Measurements from ENCODE around the gene PKD2L2. TPM values are rescaled to one million over a fixed set of nuclear protein-coding genes. Genes with fewer than 3 reads are reported as not detected.
A peak's percentile ranks its signal among the peaks of the same experiment; 100 is the strongest.

Gene PKD2L2
- total and polyA plus RNA-seq, 10 of the 15 experiments (the other 5 are each of a cell fraction or from before 2014, with no cell fraction given): 0.11 to 0.86 (median 0.26) TPM; not detected in 4

GRCh38 chr5:137888863-137889759, at the start of gene PKD2L2 (continued):
- TF ChIP-seq ZSCAN29 (IDR thresholded peaks at IDR 0.05) (no peak), BCL3 (IDR thresholded peaks at IDR 0.05; ENCODE audit: borderline replicate concordance, insufficient read depth, low read depth, low read length, poor library complexity, severe bottlenecking) (no peak), CUX1 (IDR thresholded peaks at IDR 0.05; ENCODE audit: insufficient replicate concordance, low read depth, low read length) (no peak), DPF2 (IDR thresholded peaks at IDR 0.05) (peak; percentile 69; the same call in 1 of the 2 replicates), NR2C1 (IDR thresholded peaks at IDR 0.05) (0 out of 2 replicates have a peak, but pooled peaks have one; percentile 18), RFX5 (IDR thresholded peaks at IDR 0.05; ENCODE audit: low read depth, low read length) (no peak), RELA (IDR thresholded peaks at IDR 0.05; ENCODE audit: borderline replicate concordance, partially characterized antibody) (no peak), PAX5 (IDR thresholded peaks at IDR 0.05; ENCODE audit: borderline replicate concordance, low read depth, low read length) (peak; percentile 41; the same call in 1 of the 2 replicates), STAT1 (conservative IDR thresholded peaks at IDR 0.05) (peak; percentile 50; the same call in 1 of the 2 replicates), ATF7 (IDR thresholded peaks at IDR 0.05; ENCODE audit: low read depth) (no peak), MTA3 (IDR thresholded peaks at IDR 0.05; ENCODE audit: borderline replicate concordance, low read length) (no peak; the same call in 1 of the 2 replicates), HDAC6 (IDR thresholded peaks at IDR 0.05; ENCODE audit: unreplicated experiment) (peak; percentile 8), GATAD2B (conservative IDR thresholded peaks at IDR 0.05; ENCODE audit: low read depth) (peak; percentile 73; the same call in 1 of the 2 replicates), EP300 (IDR thresholded peaks at IDR 0.05; ENCODE audit: borderline replicate concordance in 1 of 2, control insufficient read depth in 1 of 2, low read depth in 2 of 2, low read length in 2 of 2) (0 out of 4 replicates have a peak, but pooled peaks of 1 of the 2 experiments have one; percentile 26), IKZF1 (conservative IDR thresholded peaks at IDR 0.05) (peak; percentile 95), MEF2B (IDR thresholded peaks at IDR 0.05; ENCODE audit: partially characterized antibody, poor library complexity, severe bottlenecking) (no peak), NR2F1 (conservative IDR thresholded peaks at IDR 0.05) (peak; percentile 31), ELK1 (IDR thresholded peaks at IDR 0.05; ENCODE audit: low read depth, low read length) (no peak), SKIL (IDR thresholded peaks at IDR 0.05; ENCODE audit: low read depth, poor library complexity, severe bottlenecking) (no peak)
